NCI-H146 (cell line): ENCODE data around the gene LOXL1.

Source experiments
- DNase-seq: peaks from one replicate; lab custom pipeline; 2025; lab: John Stamatoyannopoulos, UW

Gene LOXL1

GRCh38 chr15:73981761-73982221, 55.5 kb downstream of the LOXL1 start:
- no peak for DNase-seq

GRCh38 chr15:73982222-73982962, 56.1 kb downstream of the LOXL1 start:
- no peak for DNase-seq

GRCh38 chr15:73983211-73983727, 57.0 kb downstream of the LOXL1 start:
- DNase-seq = no peak

- no peak for DNase-seq
Measured at GRCh38 chr15:73983773-73984172, 57.5 kb downstream of the LOXL1 start.

- no peak for DNase-seq
Measured at GRCh38 chr15:73984208-73984979, 58.1 kb downstream of the LOXL1 start.

GRCh38 chr15:73985101-73985873, 59.0 kb downstream of the LOXL1 start:
- DNase-seq = no peak

- DNase-seq = no peak
Measured at GRCh38 chr15:73986055-73986775, 60.0 kb downstream of the LOXL1 start.

GRCh38 chr15:73986776-73987056, 60.5 kb downstream of the LOXL1 start:
- no peak for DNase-seq

GRCh38 chr15:73987250-73987649, 61.0 kb downstream of the LOXL1 start:
- DNase-seq = no peak

GRCh38 chr15:73987681-73988444, 61.6 kb downstream of the LOXL1 start:
- DNase-seq = no peak

GRCh38 chr15:73988445-73988969, 62.2 kb downstream of the LOXL1 start:
- no peak for DNase-seq

- DNase-seq = no peak
Measured at GRCh38 chr15:73989001-73989798, 62.9 kb downstream of the LOXL1 start.

- DNase-seq = peak; percentile 1
Measured at GRCh38 chr15:73990250-73991005, 64.2 kb downstream of the LOXL1 start.

- DNase-seq = no peak
Measured at GRCh38 chr15:73991260-73991659, 65.0 kb downstream of the LOXL1 start.

- DNase-seq = peak; percentile 84
Measured at GRCh38 chr15:73991726-73992593, 65.7 kb downstream of the LOXL1 start, which contains the start of gene STOML1. Gene STOML1, minus strand, starts transcription at chr15:73992295. Its CDS starts 72 bp downstream, at chr15:73992223.

- DNase-seq = no peak
Measured at GRCh38 chr15:73992594-73992898, 66.3 kb downstream of the LOXL1 start.

GRCh38 chr15:73993211-73993994, 67.1 kb downstream of the LOXL1 start:
- no peak for DNase-seq
